Pons (tissue), 1 donor: Measurements from ENCODE around the gene TUT4.
"Not testable (repeated sequence)": the region's sequence is repeated elsewhere in the genome, so short reads cannot be mapped to it uniquely, and the experiment has no call there.

Experiments used
- DNase-seq: peaks from one replicate; pipeline ENCODE4 v3.0.0-alpha.2; 2016; ENCODE audit warnings: low spot score

The TUT4 gene

GRCh38 chr1:52552505-52553361, at the start of gene TUT4:
Gene TUT4 (minus strand): TSS chr1:52553092. CDS start chr1:52526280, 26,812 bp downstream.
- peak; percentile 73 for DNase-seq

- peak; percentile 8 for DNase-seq
These were observed 49.3 kb upstream of the TUT4 start, which contains the start of gene GPX7 for GRCh38 chr1:52601991-52602855. Gene GPX7 (plus strand): TSS chr1:52602371. CDS start chr1:52602410, 39 bp downstream.

- no peak for DNase-seq
These were observed 48.6 kb upstream of the TUT4 start for GRCh38 chr1:52601519-52601918.

DNA sequence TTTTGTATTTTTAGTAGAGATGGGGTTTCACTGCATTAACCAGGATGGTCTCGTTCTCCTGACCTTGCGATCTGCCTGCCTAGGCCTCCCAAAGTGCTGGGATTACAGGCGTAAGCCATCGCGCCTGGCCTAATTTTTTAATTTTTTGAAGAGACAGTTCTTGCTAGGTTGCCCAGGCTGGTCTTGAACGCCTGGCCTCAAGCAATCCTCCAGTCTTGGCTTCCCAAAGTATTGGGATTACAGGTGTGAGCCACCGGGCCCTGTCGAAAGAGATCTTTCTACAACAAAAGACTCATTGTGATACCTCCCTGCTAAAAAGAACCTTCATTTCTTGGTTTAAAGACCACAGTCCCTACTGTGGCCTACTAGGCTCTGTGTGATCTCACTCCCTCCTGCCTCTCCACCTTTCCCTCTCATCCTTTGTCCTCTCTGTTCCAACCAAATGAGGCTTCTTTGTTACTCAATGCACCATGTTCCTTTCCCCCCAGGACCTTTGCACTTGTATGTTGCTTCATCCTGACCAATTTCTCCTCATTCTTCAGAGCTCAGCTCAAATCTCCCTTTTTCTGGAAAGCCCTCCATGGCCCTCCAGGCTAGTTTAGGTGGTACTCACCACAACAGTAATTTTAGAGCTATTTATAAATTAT, 47.8 kb upstream of the TUT4 start:
- no peak for DNase-seq

DNA sequence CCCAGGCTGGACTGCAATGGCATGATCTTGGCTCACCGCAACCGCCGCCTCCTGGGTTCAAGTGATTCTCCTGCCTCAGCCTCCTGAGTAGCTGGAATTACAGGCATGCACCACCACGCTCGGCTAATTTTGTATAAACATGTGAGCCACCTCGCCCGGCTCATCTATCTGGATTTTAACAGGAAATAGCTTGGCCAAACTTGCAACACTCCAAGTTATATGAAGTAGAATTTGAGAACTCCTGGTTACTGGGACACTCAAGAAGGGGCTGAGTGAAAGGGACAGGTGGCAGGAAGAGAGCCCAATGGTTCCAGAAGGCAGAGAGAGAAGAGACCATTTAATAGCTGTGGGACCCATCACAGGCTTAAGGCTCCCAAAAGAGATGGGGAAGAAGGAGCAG, 46.3 kb upstream of the TUT4 start:
- no peak for DNase-seq

DNA sequence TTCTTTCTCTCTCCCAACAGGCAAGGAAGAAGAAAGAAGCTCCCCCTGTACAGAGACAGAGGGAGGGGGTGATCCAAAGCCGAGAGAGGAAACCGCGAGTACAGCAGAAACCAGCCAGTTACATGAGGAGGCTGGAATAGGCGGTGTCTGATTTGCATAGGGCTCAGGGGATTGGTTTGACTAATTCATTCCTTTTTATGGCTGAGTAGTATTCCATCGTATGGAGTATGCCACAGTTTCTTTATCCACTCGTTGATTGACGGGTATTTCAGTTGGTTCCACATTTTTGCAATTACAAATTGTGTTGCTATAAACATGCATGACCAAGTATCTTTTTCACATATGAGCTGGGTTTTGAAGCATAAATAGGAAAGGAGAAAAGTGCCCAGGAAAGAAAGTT, 45.8 kb upstream of the TUT4 start:
- no peak for DNase-seq

DNA sequence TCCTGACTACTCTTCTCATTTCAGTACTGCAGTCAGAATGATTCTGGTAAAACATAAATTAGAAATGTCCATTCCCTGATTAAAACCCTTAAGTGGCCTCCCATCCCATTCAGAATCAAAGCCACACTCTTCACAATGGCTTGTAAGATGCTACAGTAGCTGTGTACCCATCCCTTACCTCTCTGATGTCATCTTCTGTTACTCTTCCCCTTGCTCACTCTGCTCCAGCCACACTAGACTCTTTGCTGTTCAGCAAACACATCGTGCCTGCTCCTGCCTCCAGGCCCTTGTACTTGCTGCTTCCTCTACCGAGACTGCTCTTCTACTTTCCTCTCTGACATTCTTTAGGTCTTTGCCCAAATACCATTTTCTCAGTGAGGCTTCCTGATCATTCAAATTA, 45.0 kb upstream of the TUT4 start:
- no peak for DNase-seq

- no peak for DNase-seq
These were observed 42.2 kb upstream of the TUT4 start for GRCh38 chr1:52595061-52595460.

DNA sequence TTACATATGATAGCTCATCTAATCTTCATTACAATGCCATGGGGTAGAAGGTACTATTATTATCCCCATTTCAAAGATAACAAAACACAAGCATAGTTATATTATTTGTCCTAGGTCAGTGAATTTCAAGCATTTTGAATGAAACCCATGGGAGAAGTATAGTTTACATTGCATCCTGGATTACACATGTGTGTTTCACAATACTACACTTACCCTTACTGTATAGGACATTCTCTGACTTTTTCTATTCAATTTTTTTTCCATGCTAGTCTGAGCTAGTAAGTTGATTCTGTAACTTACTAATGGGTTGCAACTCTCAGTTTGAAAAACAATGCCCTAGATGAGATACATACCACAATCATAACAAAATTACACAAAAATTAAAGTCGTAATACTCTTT, 40.6 kb upstream of the TUT4 start:
- no peak for DNase-seq

DNA sequence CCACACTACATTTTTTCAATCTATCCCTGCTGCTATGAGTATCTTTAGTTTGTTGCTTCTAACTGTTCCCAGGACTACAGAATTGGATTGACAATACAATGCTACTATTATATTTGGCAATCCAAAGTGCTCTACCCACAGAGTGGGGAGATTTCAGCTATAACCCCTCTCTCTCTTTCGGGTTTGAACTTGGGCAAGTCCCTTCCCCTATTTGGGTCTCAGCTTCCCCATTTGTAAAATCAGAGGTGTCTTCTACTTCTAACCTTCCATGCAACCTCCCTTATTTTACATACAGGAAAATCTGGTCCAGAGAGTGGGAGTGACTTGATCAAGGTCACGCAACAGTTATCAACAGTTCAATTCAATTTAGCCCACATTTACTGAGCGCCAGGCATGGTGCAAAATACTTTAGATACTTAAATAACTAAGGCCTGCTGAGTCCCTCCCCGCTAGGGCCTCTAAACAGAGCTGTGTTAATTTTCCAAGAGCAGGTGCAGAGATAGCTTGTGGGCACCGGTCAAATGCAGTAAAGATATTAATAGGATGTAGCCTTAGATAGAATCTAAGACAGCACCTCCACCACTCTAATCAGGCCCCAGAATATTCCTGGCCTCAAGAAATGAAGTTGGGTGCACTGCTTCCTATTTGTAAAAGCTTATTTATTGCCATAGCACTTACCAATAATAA, 39.9 kb upstream of the TUT4 start:
- no peak for DNase-seq

GRCh38 chr1:52590266-52590665, 37.4 kb upstream of the TUT4 start:
- no peak for DNase-seq

GRCh38 chr1:52588535-52588934, 35.6 kb upstream of the TUT4 start:
- peak; percentile 73 for DNase-seq

DNA sequence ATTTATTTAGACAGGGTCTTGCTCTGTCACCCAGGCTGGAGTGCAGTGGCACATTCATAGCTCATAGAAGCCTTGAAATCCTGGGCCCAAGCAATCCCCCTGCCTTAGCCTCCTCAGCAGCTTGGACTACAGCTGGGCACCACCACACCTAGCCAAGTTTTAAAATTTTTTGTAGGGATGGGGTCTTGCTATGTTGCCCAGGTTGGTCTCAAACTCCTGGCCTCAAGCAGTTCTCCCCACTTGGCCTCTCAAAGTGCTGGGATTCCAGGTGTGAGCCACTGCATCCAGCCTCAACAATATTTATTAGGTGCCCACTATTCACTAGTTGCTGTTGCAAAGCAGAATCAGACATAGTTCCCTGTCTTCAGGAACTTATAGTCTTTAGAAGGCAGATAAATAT, 35.1 kb upstream of the TUT4 start:
- DNase-seq: no peak

DNA sequence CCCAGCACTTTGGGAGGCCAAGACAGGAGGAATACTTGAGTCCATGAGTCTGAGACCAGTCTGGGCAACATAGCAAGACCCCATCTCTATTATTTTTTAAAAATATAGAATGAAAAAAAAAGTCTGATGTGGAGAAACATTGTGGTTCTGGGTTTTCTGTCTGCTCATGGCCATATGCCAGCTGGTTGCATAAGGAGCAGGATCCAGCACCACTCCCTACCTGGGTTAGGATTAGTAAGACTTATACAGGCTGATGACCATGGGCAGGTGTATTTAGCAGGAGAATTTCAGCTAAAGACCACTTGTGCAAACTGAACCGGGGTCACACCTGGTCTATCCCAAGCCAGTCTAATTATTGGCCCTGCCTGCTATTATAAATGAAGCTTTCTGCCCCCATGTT, 32.6 kb upstream of the TUT4 start:
- DNase-seq: no peak

- no peak for DNase-seq
These were observed 29.3 kb upstream of the TUT4 start for GRCh38 chr1:52582116-52582696.

- DNase-seq: no peak
These were observed 27.4 kb upstream of the TUT4 start for GRCh38 chr1:52580283-52580682.

GRCh38 chr1:52579415-52579814, 26.5 kb upstream of the TUT4 start:
- DNase-seq: no peak

DNA sequence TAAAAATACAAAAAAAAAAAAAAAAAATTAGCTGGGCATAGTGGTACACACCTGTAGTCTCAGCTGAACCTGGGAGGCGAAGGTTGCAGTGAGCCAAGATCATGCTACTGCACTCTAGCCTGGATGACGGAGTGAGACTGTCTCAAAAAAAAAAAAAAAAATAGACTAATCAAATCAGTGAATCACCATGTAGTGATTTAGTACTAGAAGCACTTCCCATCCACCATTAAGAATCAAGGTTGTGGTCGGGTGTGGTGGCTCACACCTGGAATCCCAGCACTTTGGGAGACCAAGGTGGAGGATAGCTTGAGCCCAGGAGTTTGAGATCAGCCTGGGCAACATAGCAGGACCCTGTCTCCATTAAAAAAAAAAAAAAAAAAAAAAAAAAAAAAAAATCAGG, 25.2 kb upstream of the TUT4 start:
- DNase-seq: not testable (repeated sequence)

DNA sequence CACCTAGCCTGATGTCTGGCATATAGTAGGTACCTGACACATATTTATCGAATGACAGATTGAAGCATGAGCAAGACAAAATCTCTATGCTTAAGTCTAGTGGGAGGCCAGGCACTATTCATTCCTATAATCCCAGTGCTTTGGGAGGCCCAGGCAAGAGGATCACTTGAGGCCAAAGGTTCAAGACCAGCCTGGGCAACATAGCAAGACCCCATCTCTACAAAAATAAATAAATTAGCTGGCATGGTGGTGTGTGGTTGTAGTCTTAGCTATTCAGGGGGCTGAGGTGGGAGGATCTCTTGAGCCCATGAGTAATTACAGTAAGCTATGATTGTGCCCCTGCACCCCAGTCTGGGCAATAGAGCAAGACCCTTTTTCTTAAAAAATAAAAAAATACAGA, 23.2 kb upstream of the TUT4 start:
- DNase-seq: no peak

GRCh38 chr1:52574594-52574993, 21.7 kb upstream of the TUT4 start:
- no peak for DNase-seq

DNA sequence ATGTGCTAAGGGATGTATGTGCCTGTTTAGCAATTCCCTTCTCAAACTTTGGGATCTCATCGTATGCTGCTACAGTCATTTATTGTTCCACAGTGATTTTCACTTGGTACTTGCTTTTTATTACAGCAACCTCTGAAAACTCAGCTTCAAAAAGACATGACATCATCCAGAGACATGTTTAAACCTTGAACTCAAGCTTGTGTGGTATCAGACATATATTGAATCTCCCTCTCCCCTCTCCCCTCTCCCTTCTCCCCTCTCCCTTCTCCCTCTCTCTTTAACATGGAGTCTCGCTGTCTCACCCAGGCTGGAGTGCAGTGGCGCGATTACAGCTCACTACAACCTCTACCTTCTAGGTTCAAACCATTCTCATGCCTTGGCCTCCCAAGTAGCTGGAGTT, 19.5 kb upstream of the TUT4 start:
- no peak for DNase-seq

DNA sequence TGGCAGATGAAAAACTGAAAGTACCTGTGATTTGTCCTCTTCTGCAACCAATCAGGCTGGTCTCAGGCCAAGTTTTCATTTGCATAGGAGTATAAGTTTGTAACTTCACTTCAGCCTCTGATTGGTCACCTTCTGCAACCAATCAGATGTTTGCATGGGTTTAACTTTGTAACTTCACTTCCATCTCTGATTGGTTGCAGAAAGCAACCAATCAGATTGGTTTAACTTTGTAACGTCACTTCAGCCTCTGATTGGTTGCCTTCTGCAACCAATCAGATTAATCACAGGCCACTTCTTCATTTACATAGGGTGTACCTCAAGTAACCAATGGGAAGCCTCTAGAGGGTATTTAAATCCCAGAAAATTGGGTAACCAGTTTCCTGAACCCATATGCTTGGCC, 18.9 kb upstream of the TUT4 start:
- DNase-seq: no peak
